Loucy (cell line): Measurements from ENCODE around the gene DNAJC16.
"Not testable (repeated sequence)": the region's sequence is repeated elsewhere in the genome, so short reads cannot be mapped to it uniquely, and the experiment has no call there.

Source experiments
- H2AFZ ChIP-seq: fragments of 200-600 bp; sonication (generic); 2 replicates; pipeline ENCODE4 v1.6.0; 2016; ENCODE audit warnings: antibody characterized with exemption, mild to moderate bottlenecking, low read length, moderate library complexity
- H3F3A ChIP-seq: fragments of 200-600 bp; 2 replicates; pipeline ENCODE4 v1.6.0; 2016; ENCODE audit warnings: antibody characterized with exemption, low read depth, mild to moderate bottlenecking
- H3K27me3 ChIP-seq: fragments of 200-600 bp; sonication (generic); 2 replicates; pipeline ENCODE4 v1.6.1; 2014; ENCODE audit warnings: low read length, mild to moderate bottlenecking; ENCODE audit not compliant: insufficient read depth, poor library complexity, severe bottlenecking
- H3K36me3 ChIP-seq: fragments of 200-600 bp; sonication (generic); 2 replicates; pipeline ENCODE4 v1.6.1; 2016; ENCODE audit warnings: low read length; ENCODE audit not compliant: insufficient read depth
- H3K4me1 ChIP-seq: fragments of 200-600 bp; sonication (generic); 2 replicates; pipeline ENCODE4 v1.5.1; 2014; ENCODE audit warnings: low read length, mild to moderate bottlenecking; ENCODE audit not compliant: insufficient read depth, poor library complexity, severe bottlenecking
- H3K4me2 ChIP-seq: fragments of 200-600 bp; sonication (generic); 2 replicates; pipeline ENCODE4 v1.6.0; 2014; ENCODE audit warnings: antibody characterized with exemption, low read length, low read depth, mild to moderate bottlenecking; ENCODE audit not compliant: poor library complexity, severe bottlenecking
- H3K4me3 ChIP-seq: fragments of 200-600 bp; sonication (generic); 2 replicates; pipeline ENCODE4 v1.5.1; 2014; ENCODE audit warnings: low read length, mild to moderate bottlenecking, mixed read lengths; ENCODE audit not compliant: poor library complexity, severe bottlenecking
- H3K79me2 ChIP-seq: fragments of 200-600 bp; sonication (generic); 2 replicates; pipeline ENCODE4 v1.6.1; 2014; ENCODE audit warnings: low read length; ENCODE audit not compliant: insufficient read depth
- H3K9ac ChIP-seq: fragments of 200-600 bp; sonication (generic); 2 replicates; pipeline ENCODE4 v1.6.0; 2014; ENCODE audit warnings: mild to moderate bottlenecking, low read depth, low read length, moderate library complexity; ENCODE audit not compliant: poor library complexity, severe bottlenecking
- H3K9me2 ChIP-seq: fragments of 200-600 bp; sonication (generic); replicated peaks from 2 replicates; pipeline ENCODE4 v1.6.1; 2016; ENCODE audit warnings: low read depth, low read length, mixed read lengths
- H3K9me3 ChIP-seq: fragments of 200-600 bp; sonication (generic); 2 replicates; pipeline ENCODE4 v1.6.1; 2014; ENCODE audit warnings: mild to moderate bottlenecking, antibody characterized with exemption, low read length, low read depth; ENCODE audit not compliant: insufficient read depth
- H4K20me1 ChIP-seq: fragments of 200-600 bp; sonication (generic); 2 replicates; pipeline ENCODE4 v1.6.0; 2014; ENCODE audit warnings: antibody characterized with exemption, low read length, mild to moderate bottlenecking; ENCODE audit not compliant: insufficient read depth, poor library complexity, severe bottlenecking
- EZH2phosphoT487 ChIP-seq: fragments of 200-600 bp; IDR thresholded peaks from 2 replicates; pipeline ENCODE4 v1.6.1; 2018; ENCODE audit warnings: antibody characterized with exemption, mild to moderate bottlenecking, moderate library complexity, borderline replicate concordance
- TF ChIP-seq, protein P1 (sequence below): fragments of 200-600 bp; sonication (generic); conservative IDR thresholded peaks from 2 replicates; pipeline ENCODE4 v1.5.1; 2014; ENCODE audit warnings: mild to moderate bottlenecking, antibody characterized with exemption, low read length

Gene DNAJC16

GRCh38 chr1:15485636-15486035, 41.0 kb upstream of the DNAJC16 start:
- no peak overlapping the region for H3K9ac ChIP-seq
- no peaks in the 10 kb centered on the region for H3K9me2 ChIP-seq
- H3K9me3 ChIP-seq, result no peaks in the 10 kb centered on the region
- no peaks in the 10 kb centered on the region for H4K20me1 ChIP-seq
- no peaks in the 10 kb centered on the region for H3K27me3 ChIP-seq
- H2AFZ ChIP-seq, result no peak overlapping the region
- H3K36me3 ChIP-seq, result no peaks in the 10 kb centered on the region
- H3K4me2 ChIP-seq, result no peak overlapping the region
- H3K79me2 ChIP-seq, result no peaks in the 10 kb centered on the region
- no peak overlapping the region for H3K4me3 ChIP-seq
- H3K4me1 ChIP-seq, result peaks cover 2% of the 10 kb centered on the region
- no peaks in the 10 kb centered on the region for H3F3A ChIP-seq
- TF ChIP-seq, protein P1, sequence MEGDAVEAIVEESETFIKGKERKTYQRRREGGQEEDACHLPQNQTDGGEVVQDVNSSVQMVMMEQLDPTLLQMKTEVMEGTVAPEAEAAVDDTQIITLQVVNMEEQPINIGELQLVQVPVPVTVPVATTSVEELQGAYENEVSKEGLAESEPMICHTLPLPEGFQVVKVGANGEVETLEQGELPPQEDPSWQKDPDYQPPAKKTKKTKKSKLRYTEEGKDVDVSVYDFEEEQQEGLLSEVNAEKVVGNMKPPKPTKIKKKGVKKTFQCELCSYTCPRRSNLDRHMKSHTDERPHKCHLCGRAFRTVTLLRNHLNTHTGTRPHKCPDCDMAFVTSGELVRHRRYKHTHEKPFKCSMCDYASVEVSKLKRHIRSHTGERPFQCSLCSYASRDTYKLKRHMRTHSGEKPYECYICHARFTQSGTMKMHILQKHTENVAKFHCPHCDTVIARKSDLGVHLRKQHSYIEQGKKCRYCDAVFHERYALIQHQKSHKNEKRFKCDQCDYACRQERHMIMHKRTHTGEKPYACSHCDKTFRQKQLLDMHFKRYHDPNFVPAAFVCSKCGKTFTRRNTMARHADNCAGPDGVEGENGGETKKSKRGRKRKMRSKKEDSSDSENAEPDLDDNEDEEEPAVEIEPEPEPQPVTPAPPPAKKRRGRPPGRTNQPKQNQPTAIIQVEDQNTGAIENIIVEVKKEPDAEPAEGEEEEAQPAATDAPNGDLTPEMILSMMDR, result no peak
- TF ChIP-seq EZH2phosphoT487, result no peak

GRCh38 chr1:15486844-15487610, 39.6 kb upstream of the DNAJC16 start:
- H4K20me1 ChIP-seq, H3K9ac ChIP-seq, H2AFZ ChIP-seq, H3K4me2 ChIP-seq, H3K79me2 ChIP-seq, H3K9me2 ChIP-seq, H3K36me3 ChIP-seq, H3K27me3 ChIP-seq, H3F3A ChIP-seq, H3K9me3 ChIP-seq, H3K4me3 ChIP-seq: not testable (repeated sequence)
- H3K4me1 ChIP-seq, result peaks cover 15% of the 10 kb centered on the region

- Histone ChIP-seq H2AFZ (no peak overlapping the region), H4K20me1 (no peaks in the 10 kb centered on the region), H3K9me3 (no peaks in the 10 kb centered on the region), H3K9me2 (no peaks in the 10 kb centered on the region), H3K4me3 (no peak overlapping the region), H3K36me3 (no peaks in the 10 kb centered on the region; the same call in 1 of the 2 replicates), H3K4me2 (no peak overlapping the region), H3K9ac (no peak overlapping the region), H3K4me1 (peaks cover 24% of the 10 kb centered on the region), H3K79me2 (no peaks in the 10 kb centered on the region), H3K27me3 (no peaks in the 10 kb centered on the region), H3F3A (0 out of 2 replicates have a peak, but pooled peaks cover 2% of the 10 kb centered on the region)
- TF ChIP-seq EZH2phosphoT487, result no peak
- TF ChIP-seq, protein P1, result no peak
Measured at GRCh38 chr1:15488371-15488770, 38.3 kb upstream of the DNAJC16 start.
